Measurements from ENCODE around the gene PISD.

PISD gene

DNA sequence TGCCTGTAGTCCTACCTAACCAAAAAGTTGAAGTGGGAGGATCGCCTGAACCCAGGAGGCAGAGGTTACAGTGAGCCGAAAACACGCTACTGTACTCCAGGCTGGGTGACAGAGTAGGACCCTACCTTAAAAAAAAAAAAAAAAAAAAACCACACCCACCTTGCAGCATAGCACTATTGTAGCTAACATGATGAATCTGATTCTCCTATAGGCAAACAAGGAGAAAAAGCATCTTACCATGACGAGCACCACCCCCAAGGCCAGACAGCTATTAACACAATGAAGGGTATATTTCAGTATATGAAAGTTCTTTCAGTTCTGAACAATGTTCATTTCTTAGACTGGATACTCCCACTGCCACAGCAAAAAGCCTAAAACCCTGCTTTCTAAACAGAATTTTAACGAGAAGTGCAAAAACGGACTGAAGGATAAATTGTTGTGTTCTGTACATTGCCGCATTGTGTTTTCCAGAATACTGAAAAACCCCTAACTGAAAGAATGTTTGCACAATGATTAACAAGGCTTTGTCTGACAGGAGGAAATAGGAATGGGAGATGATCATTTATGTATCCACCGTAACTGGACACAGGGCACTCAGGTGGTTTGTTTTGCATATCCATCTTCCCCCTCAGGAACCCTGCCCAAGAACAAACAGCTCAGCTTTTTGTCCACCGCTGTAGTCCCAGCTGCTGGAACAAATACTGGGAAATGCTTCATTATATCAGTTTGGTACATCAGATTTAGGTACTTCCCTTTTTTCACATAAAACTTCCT lies 8.9 kb downstream of the PISD start:
- in situ Hi-C loops (cut with MboI; ENCODE audit: low sequenced_read_pairs), result no loop called here

DNA sequence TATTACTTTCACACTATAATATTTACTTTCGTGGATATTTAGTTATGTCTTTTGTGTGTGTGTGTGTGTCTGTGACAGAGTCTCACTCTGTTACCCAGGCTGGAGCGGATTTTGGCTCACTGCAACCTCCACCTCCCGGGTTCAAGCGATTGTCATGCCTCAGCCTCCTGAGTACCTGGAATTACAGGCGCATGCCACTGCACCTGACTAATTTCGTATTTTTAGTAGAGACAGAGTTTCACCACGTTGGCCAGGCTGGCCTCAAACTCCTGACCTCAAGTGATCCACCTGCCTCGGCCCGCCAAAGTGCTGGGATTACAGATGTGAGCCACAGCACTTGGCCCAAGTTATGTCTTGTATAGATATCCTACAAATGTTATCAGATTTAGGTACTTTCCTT lies 9.9 kb downstream of the PISD start:
- in situ Hi-C loops (cut with MboI; ENCODE audit: low sequenced_read_pairs), result no loop called here

DNA sequence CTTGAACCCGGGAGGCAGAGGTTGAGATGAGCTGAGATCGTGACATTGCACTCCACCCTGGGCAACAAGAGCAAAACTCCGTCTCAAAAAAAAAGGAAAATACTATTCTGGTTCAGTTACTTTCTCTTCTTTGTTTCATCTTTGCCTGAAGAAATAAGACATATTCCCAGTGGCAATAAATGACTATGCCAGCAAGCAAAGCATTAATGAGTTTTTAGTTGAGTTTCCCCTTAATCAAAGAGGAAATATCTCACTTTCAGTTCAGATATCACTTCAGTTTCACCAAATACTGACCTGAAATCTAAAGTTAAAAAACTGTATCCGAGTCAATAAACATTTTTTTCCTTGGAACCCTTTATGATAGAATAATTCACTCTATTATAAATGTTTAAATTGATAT lies 10.4 kb downstream of the PISD start:
- in situ Hi-C loops (cut with MboI; ENCODE audit: low sequenced_read_pairs), result no loop called here

DNA sequence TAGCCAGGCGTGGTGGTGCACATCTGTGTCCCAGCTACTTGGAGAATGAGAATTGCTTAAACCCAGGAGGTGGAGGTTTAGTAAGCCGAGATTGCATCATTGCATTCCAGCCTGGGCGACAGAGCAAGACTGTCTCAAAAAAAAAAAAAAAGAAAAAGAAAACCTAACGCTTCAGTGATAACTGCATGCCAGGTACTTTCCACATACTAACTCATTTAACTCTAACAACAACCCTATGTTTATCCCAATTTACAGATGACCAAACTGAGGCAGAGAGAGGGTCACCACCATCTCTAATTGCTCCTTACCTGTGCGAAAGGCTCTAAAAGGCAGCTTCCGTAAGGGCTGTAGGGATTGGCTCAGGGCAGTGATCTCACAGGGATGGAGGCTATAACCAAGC lies 11.6 kb downstream of the PISD start:
- in situ Hi-C loops (cut with MboI; ENCODE audit: low sequenced_read_pairs), result no loop called here

DNA sequence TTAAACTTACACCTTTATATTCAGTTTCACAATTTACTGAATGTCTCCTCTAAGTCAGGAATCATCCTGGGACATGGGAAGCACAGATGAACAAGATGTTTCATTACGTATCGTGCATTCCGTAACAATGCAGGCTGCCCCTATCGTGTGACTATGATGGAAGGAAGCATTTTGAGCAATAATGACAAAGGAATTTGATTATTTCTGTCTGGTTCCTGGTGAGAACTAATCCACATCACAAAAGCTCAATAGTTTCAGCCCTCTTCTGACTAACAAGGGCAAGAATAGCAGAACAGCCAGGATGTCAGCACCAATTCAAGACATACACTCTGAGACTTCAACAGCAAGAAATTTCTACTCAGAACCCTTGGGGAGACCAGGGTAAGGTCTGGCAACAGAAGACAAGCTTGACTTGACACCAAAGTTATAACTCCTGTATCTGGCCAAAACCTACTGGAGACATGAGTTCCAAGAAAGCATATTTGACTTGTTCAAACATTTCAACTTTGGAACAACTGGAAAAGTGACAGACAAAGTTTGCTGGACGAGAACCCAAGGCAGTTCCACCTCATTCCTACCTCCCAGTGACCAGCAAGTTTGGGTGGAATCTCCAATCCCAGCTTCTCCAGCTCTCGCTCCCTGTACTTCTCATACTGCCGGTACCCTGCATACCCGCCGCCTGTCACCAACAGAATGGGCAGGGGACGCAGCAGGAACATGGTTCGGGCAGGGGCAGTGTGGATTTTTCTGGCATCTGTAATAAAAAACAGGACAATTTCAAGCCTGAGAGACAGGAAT lies 14.3 kb downstream of the PISD start:
- in situ Hi-C loops (cut with MboI; ENCODE audit: low sequenced_read_pairs), result no loop called here

DNA sequence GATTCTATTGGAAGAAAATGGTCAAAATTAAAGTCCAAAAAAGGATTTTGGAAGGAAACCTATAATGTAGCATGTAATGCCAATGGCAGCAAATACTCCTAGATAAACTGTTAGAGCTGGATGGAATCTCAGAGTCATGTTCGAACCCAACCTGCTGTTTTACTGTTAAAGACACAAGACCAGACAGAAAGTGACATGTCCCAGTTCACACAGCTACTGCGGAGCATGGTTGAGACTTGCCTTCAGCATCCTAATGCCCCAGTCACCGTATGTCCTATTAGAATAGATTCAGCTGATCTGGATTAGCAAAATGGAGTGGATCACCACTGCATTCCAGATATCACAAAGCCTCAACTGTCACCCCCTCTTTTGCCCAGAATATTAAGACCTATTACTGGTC lies 14.9 kb downstream of the PISD start:
- in situ Hi-C loops (cut with MboI; ENCODE audit: low sequenced_read_pairs), result no loop called here

DNA sequence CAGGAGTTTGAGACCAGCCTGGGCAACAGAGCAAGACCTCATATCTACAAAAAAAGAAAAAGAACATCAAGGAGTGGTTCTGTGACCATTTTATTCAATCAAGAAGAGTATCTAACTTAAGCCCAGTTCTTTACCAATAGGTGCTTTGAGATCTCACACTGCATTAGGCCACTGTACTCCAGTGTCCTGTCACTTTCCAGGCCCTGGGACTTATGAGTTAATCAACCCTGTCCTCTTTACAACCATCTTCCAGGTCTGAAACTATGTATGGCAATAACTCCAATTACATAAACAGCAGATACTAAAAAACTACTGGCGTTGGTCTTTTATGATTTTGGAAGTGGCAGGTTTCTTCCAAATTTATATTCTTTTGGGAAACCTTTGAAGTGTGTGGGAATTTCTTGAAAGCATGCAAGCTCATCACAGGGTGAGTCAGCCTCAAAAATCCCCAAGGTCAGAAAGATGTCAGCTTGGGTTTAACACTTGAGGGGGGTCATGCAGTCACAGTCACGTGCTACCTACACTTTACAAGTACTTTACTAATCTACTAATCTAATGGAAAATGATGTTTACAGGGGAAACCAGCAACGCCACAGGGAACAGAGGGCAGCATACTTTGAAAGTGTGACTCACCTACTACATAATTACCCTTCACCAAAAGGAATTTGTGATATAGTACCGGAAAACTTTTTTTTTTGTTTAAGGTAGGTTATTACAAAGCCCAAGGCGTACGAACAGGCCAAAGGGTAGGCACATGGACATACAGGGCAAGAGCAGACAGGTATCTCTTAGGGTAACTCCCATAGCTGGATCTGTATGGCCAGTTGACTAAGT lies 15.6 kb downstream of the PISD start:
- in situ Hi-C loops (cut with MboI; ENCODE audit: low sequenced_read_pairs), result no loop called here

DNA sequence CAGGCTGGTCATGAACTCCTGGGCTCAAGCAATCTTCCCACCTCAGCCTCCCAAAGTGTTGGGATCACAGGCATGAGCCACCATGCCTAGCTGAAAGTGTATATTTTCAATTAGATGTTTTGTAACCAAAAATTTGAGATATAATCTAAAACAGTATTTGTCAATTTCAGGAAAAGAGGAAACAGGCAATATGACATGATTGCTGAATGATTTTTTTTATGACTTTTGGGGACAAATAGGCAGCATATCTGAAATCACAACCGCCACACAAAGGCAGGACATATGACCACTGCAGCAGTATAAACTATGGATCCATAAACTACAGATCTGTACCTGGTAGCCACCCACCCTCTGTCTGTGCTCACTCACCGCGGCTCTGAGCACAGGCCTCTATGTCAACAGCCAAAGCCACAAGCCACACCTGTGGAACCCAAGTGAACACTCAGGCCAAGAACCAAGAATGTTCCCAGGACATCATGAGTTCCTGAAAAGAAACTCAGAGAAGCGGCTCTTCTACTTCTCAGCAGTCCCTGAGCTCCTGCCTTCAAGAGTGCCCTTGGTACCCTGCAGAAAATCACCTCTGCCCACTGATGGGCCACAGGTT lies 22.5 kb downstream of the PISD start:
- in situ Hi-C loops (cut with MboI; ENCODE audit: low sequenced_read_pairs), result no loop called here

DNA sequence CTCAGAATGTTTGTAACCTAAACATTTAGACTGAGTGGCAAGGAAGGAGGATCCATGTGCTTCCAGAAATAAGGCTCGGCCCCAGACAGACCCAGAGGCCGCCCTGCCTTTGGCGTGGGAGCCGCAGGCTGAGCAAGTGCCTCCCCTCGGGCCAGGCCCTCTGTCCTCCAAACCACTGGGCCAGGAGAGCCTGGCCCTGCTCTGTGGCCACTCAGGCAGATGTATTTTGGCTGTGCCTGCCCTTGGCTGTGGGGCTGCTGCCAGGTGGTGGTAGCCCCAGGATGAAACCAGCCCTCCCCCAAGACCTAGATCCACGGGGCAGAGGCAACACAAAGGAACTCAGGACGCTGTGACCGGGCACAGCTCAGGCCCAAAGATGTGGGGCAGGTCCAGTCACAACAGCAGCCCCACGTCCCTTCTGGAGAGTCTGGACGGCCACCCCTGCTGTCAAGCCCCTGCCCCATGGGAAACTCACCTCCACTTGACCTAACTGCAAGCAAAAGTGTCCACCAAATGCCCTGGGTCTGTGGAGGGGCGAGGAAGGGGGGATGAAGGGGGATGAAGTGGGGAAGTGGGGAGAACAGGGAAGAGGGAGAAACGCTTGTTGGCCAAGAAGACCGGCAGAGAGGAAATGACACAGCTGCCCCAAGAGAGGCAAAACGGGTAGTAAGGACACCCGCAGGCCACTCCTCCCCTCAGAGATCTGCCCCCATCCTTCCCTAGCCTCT lies 24.0 kb downstream of the PISD start:
- in situ Hi-C loops (cut with MboI; ENCODE audit: low sequenced_read_pairs), result no loop called here

DNA sequence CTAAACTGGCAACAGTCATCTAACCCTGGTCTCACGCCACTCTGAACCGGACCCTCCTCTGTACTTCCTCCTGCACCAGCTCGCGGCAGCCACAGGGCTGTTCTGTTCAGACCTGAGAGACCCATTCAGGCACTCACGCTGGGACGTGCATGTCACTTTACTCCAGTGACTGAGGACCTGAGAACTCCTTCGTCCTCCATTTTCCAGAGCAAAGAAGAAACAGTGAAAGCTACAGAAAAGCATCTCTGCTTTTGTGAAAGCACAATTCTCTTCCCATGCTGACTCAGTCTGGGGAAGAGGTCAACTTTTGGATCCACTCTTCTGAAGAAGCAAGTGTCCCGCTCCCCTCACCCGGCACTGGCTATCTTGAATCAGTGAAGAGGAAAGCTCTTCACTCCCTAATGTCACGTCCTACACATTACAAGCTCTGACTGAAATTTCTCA lies 24.5 kb downstream of the PISD start:
- in situ Hi-C loops (cut with MboI; ENCODE audit: low sequenced_read_pairs), result no loop called here

DNA sequence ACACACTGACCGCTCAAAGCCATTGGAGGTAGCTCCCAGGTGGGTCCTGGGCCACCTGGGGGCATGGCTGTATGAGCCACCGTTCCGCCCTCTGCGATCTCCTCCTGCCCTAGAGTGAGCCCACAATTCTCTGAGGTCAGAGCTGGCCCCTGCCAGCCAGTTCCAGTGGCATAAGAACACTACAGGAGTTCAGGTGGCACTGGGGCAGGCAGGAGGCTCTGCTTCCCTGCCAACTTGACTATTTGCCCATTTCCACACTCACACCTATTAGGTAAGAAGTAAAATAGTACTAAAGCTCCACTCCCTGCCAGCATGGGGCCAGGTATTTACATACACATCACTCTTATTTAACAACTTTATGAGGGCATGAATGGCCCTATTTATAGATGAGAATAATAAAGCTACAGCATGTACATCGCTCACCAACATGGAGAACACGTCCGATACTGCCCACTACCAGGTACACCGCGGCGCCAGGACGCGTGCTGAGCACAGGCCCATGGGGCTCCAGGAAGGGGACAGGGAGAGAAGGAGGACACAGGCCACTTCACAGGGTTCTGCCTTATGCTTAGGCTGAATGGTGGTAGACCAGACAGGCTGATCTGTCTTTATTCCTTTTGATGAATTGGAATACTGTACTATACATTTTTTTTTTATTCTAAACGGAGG lies 26.2 kb downstream of the PISD start:
- in situ Hi-C loops (cut with MboI; ENCODE audit: low sequenced_read_pairs), result no loop called here

DNA sequence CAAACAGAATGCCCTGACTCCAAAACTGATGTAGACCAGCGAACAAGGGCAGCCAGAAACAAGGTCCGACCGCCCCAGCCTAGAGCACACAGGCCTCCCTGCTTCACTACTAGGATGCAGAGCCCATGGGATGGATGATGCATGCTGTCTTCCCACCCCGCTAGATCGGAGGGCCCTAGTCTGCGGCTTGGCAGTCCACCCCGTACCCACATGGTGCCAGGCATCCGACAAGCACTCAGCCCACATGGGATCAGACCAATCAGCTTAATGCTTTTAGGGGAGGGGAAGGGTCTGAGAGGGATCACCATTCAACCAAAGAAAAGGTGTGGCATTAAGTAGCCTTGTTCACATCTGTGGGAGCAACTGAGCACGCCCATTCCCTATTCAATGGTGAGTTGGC lies 30.6 kb downstream of the PISD start:
- in situ Hi-C loops (cut with MboI; ENCODE audit: low sequenced_read_pairs), result no loop called here

DNA sequence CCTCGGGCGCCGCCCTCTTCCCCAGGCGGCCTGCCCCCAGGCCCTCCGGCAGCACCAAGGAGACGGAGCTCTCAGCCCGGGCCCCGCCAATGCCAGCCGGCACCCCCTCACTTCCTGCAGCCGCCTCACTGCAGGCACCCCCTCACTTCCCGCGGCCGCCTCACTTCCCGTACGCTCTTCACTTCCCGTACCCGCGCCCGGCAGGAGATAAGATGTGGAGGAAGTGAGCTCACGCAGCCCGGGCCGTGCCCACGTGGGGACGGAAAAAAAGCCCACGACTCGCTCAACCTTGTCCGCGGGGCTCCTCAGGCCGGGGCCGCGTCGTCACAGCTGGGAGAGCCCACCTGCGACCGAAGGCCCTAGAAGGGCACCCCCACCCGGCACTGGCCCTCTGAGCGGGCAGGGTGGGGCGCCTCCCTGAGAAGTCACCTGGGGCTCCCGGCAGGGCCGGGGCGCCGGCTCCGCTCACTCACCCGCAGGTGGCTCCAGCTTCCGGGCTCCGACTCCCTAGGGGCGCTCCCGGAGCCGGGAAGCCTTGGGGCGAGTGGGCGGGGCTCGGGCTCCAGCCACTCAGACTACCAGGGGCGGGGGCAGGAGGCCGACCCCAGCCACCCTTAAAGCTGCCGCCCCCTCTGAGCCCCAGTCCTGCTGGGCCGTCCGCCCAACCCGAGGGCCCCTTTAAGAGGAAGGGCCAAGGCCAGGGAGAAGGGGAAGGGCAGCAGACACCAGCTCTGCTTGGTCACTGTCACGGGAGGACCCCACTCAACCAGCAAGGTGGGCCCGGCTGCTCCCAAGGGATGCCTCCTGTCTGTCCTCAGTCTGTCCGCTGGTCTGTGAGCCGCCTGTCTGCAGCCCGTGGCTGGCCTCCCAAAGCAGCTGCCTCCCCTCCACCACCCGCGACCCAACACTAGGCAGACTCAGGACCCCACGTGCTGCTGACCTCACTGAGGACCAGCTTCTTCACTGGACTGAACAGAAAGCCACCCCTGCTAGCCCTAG lies 31.4 kb downstream of the PISD start:
- in situ Hi-C loops (cut with MboI; ENCODE audit: low sequenced_read_pairs), result no loop called here

DNA sequence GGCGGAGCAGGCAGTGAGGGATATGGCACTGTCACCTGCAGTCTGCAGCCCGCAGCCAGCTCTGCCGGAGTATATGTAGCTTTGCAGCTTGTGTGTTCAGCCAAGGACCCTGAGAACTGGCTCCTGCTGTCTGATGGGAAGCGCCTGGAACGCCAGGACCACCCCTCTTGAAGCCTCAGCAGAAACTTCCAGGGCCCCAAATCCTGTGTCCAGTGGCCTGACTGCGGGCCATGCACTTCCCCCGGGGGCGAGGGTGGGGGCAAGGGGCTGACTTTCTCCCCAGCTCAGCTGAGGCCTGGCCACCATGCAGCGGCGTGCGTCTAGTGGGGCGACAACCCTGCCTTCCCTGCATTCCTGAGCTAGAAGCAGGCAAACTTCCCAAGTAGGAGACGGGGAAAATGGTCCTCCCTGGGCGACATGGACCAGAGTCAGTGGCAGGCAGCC lies 32.3 kb downstream of the PISD start:
- in situ Hi-C loops (cut with MboI; ENCODE audit: low sequenced_read_pairs), result no loop called here

DNA sequence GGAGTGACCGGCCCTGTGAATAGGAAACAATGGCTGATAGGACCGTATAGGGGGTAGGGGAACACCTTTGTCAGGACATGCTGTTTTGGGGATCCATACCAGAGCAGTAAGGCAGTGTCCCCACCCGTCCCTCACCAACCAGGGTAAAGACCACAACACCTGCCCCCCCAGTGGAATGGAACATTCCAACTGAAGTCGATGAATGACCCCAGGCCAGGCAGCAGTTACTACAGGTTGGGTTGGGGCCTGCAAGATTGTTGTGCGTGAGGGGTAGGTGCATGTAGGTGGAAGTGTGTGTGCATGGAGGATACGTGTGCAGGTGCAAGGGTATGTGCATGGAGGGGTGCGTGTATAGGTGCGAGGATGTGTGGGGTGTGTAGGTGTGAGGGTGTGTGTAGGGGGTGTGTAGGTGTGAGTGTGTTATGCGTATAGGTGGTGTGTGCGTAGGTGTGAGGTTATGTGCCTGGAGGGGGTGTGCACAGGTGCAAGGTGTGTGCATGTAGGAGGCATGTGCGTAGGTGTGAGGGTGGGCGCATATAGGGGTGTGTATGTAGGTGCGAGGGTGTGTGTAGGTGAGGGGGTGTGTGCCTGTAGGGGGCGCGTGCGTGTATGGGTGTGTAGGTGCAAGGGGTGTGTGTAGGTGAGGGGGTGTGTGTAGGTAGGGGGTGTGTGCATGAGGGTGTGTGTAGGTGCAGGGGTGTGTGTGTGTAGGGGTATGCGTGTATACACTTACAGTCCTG lies 32.9 kb downstream of the PISD start:
- in situ Hi-C loops (cut with MboI; ENCODE audit: low sequenced_read_pairs), result no loop called here

DNA sequence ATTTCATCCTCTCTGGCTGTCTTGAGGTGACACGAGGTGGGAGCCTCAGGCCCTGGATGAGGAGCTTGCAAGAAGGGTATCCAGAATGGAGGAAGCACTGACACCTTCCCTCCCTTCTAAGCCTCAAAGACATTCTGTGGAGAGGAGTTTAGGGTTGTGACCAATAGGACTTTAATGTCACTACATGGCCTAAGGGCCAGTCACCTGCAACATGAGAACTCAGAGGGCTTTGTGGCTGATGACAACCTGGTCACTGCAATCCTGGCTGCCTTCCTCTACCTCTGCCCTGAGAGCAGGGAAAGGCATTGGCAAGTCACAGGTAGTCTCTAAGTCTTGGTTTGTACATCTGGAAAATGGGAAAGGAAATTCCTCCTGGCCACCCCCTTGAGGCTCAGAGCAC lies 33.7 kb downstream of the PISD start:
- in situ Hi-C loops (cut with MboI; ENCODE audit: low sequenced_read_pairs), result no loop called here

DNA sequence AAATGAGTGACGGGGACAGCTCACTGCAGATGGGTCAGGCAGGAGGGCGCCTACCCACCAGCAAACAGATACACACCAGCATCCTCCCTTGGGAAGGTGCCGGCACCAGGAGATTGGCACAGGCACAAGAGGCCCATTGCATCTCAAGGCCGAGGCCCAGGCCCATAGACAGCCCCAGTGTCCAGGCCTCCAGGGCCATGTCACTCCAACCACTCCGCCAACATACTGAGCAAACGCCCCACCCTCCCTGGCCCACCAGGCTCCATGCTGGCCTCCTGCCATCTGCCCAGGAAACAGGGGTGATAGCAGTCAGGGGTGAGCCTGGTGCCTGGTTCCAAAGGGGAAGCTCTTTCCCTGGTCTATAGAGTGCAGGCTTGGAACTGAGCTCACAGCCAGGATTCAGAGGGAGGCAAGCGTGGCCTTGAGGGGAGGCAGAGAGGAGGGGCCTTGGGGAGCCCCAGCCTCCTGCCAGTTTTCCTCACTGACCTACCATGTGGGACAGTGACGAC lies 34.7 kb downstream of the PISD start:
- in situ Hi-C loops (cut with MboI; ENCODE audit: low sequenced_read_pairs), result no loop called here
